ENCODE measurements around the gene IGFLR1. TPM values are rescaled to one million over a fixed set of nuclear protein-coding genes. Genes with fewer than 3 reads are reported as not detected.
A peak's percentile ranks its signal among the peaks of the same experiment; 100 is the strongest.

The IGFLR1 gene
- total and polyA plus RNA-seq, 9 of the 15 experiments (the other 6 are each of a cell fraction or from before 2014, with no cell fraction given): 1.0 to 14.3 (median 4.6) TPM

DNA sequence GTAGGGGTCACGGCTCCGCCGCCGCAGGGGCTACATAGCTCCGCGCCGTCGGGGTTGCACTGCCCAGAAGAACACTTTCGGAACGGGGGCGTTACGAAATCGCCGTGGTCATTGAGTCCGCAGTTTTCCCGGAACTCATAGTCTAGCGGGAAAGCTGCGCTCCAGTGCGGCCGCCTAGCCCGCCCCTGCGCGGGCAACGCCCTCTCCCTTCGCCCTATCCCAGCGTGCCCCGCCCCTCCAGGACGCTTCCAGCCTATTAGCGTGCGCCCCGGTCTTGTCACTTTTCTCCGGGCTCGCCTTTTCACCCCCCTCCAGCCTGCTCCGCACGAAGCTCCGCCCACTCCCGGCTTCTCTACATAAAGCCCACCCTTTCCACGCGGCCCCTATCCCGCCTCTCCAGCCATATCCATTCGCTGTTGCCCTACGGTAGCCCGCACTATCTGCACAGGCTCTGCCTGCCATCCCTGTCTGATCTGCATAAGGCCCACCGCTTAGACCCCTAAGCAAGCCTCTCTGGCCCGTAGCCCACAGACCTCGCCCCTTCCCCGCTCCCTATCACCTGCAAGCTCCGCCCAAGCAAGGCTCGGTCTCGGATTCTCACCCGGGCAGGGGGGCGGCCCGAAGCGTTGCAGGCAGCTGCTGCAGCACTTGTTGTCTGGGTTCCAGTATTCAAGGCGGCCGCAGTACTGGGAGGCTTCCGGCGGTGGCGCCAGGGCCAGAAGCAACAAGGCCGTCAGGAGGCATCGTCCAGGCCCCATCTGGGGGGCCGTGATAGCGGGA lies 1.6 kb downstream of the IGFLR1 start (continued):
- TF ChIP-seq MGA (IDR thresholded peaks at IDR 0.05): no peak
- TF ChIP-seq MYC (IDR thresholded peaks at IDR 0.05; ENCODE audit: low read depth, low read length): peak; percentile 83
- peak; percentile 81; the same call in 1 of the 2 replicates for TF ChIP-seq MYC (CRISPR knock-in tag; IDR thresholded peaks at IDR 0.05; ENCODE audit: borderline replicate concordance, low read depth)
- TF ChIP-seq ZEB2 (IDR thresholded peaks at IDR 0.05): no peak
- peak; percentile 60; the same call in 1 of the 2 replicates for TF ChIP-seq TARDBP (IDR thresholded peaks at IDR 0.05)
- no peak for TF ChIP-seq ZNF586 (CRISPR knock-in tag; conservative IDR thresholded peaks at IDR 0.05)
- TF ChIP-seq, protein P1, sequence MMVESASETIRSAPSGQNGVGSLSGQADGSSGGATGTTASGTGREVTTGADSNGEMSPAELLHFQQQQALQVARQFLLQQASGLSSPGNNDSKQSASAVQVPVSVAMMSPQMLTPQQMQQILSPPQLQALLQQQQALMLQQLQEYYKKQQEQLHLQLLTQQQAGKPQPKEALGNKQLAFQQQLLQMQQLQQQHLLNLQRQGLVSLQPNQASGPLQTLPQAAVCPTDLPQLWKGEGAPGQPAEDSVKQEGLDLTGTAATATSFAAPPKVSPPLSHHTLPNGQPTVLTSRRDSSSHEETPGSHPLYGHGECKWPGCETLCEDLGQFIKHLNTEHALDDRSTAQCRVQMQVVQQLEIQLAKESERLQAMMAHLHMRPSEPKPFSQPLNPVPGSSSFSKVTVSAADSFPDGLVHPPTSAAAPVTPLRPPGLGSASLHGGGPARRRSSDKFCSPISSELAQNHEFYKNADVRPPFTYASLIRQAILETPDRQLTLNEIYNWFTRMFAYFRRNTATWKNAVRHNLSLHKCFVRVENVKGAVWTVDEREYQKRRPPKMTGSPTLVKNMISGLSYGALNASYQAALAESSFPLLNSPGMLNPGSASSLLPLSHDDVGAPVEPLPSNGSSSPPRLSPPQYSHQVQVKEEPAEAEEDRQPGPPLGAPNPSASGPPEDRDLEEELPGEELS (CRISPR knock-in tag; IDR thresholded peaks at IDR 0.05; ENCODE audit: borderline replicate concordance): peak; percentile 85
- 0 out of 2 replicates have a peak, but pooled peaks have one; percentile 4 for TF ChIP-seq ZNF12 (CRISPR knock-in tag; IDR thresholded peaks at IDR 0.05)
- TF ChIP-seq SLC30A9 (CRISPR knock-in tag; IDR thresholded peaks at IDR 0.05): no peak
- peak; percentile 48 for TF ChIP-seq XRCC5 (IDR thresholded peaks at IDR 0.05; ENCODE audit: low read depth, low read length)
- TF ChIP-seq HEY1 (CRISPR knock-in tag; IDR thresholded peaks at IDR 0.05; ENCODE audit: borderline replicate concordance): no peak
- TF ChIP-seq NCOA1 (IDR thresholded peaks at IDR 0.05; ENCODE audit: low read depth): peak; percentile 72; the same call in 1 of the 2 replicates
- TF ChIP-seq HLTF (IDR thresholded peaks at IDR 0.05): no peak
